Chondrocyte (in vitro differentiated cells): ENCODE measurements around the gene TTC3. TPM values are rescaled to one million over a fixed set of nuclear protein-coding genes. Genes with fewer than 3 reads are reported as not detected.

ENCODE experiments used
- DNase-seq: peaks from one replicate; pipeline ENCODE4 v3.0.0; 2021; ENCODE audit warnings: mixed read lengths, low spot score
- H3K27ac Mint-ChIP-seq: one replicate; pipeline ENCODE4 v1.8.0; 2021; ENCODE audit warnings: mild to moderate bottlenecking, moderate library complexity, mixed read lengths; ENCODE audit not compliant: unreplicated experiment
- H3K27me3 Mint-ChIP-seq: 2 replicates; pipeline ENCODE4 v1.8.0; 2021; ENCODE audit warnings: low read depth, mixed read lengths
- H3K36me3 Mint-ChIP-seq: 2 replicates; pipeline ENCODE4 v1.8.0; 2021; ENCODE audit warnings: low read depth, mixed read lengths
- H3K4me1 Mint-ChIP-seq: 2 replicates; pipeline ENCODE4 v1.8.0; 2021; ENCODE audit warnings: low read depth, mild to moderate bottlenecking, mixed read lengths
- H3K4me3 Mint-ChIP-seq: one replicate; pipeline ENCODE4 v1.8.0; 2021; ENCODE audit warnings: mild to moderate bottlenecking, moderate library complexity, mixed read lengths; ENCODE audit not compliant: unreplicated experiment
- H3K9me3 Mint-ChIP-seq: 2 replicates; pipeline ENCODE4 v1.8.0; 2021; ENCODE audit warnings: low read depth, mixed read lengths
- CTCF ChIP-seq: fragments of 200-600 bp; sonication (generic); IDR thresholded peaks from 2 replicates; pipeline ENCODE4 v1.5.0; 2021; ENCODE audit warnings: antibody characterized with exemption, mild to moderate bottlenecking, moderate library complexity
- total RNA-seq: library from RNA; stranded (reverse); gene quantifications from 3 replicates; pipeline ENCODE4 v1.2.1, GENCODE V29; 2021

The TTC3 gene
- total RNA-seq, 1 donor from 2014 or later, result 258 TPM

DNA sequence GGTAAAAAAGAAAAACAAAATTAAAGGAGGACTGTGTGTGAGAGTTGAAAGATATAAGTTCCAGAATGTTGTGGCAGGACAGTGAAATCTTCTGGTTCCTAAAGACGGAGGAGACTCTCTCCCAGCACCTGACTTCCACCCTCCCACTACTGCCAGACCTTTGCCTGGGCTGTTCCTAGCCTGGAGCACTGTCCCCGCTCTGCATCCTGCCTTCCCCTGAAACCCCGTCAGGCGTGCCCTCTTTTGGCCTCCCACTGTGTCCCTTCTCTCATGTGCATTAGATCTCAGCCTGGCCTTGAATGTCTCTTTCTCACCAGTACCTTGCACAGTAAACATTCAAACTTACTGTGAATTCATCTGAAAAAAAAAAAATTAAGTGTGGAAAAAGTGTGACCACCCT is 120.0 kb downstream of the TTC3 start:
- Mint-ChIP-seq H3K27me3 (no peaks in the 10 kb centered on the region), H3K4me3 (no peak overlapping the region), H3K27ac (no peak overlapping the region), H3K4me1 (peaks cover 10% of the 10 kb centered on the region), H3K36me3 (peaks cover 48% of the 10 kb centered on the region), H3K9me3 (no peaks in the 10 kb centered on the region)
- no peak for DNase-seq
- TF ChIP-seq CTCF, result no peak

DNA sequence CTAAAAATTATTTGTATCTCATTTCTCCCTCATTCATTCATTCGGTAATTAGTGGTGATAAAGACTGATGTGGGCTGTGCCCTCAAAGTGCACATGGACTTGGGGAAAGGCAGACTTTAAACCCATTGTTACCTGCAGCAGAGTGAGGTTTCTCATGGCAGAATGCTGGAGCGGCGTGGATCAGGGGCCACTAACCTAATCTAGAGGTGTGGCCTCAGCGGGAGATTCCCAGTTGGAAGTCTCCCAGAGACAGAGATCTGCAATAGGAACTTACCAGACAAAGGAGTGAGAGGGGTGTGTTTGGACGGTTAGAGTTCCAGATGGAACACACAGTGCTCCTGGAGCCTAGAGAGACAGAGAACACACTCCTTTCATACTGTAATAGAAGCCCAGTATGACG is 120.6 kb downstream of the TTC3 start:
- no peak for TF ChIP-seq CTCF
- H3K27ac Mint-ChIP-seq, result no peak overlapping the region
- H3K36me3 Mint-ChIP-seq, result peaks cover 49% of the 10 kb centered on the region

DNA sequence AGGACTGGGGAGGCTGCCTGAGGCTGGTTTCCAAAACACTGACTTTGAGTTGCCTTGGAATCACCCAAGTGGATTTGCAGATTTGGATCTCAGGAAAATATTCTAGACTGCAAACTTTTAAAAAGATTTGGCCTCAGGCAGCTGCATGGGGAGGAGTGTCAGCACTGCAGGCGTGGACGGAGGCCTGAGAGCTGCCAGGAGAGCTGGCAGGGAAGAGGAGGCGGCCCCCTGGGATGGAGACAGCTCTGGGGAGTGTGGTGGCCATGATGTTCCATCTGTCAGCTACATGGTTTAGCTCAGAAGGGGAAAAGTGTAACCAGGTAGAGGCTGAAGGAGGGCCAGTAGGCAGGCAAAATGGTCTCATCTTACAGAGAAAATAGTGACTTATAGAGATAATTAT is 122.0 kb downstream of the TTC3 start:
- Mint-ChIP-seq H3K27me3 (no peaks in the 10 kb centered on the region), H3K4me1 (peaks cover 26% of the 10 kb centered on the region), H3K9me3 (no peaks in the 10 kb centered on the region), H3K36me3 (peaks cover 46% of the 10 kb centered on the region), H3K27ac (peak overlapping the region; percentile 27), H3K4me3 (no peak overlapping the region)
- no peak for TF ChIP-seq CTCF
- no peak for DNase-seq

More for the DNA sequence above, 120.6 kb downstream of the TTC3 start:
- Mint-ChIP-seq H3K27me3 (no peaks in the 10 kb centered on the region), H3K4me1 (peaks cover 15% of the 10 kb centered on the region), H3K4me3 (no peak overlapping the region), H3K9me3 (no peaks in the 10 kb centered on the region)
- no peak for DNase-seq

- H3K4me3 Mint-ChIP-seq, result no peak overlapping the region
- no peaks in the 10 kb centered on the region for H3K27me3 Mint-ChIP-seq
- no peak overlapping the region for H3K27ac Mint-ChIP-seq
- peaks cover 46% of the 10 kb centered on the region for H3K36me3 Mint-ChIP-seq
- no peak for TF ChIP-seq CTCF
- H3K9me3 Mint-ChIP-seq, result no peaks in the 10 kb centered on the region
- DNase-seq, result no peak
- peaks cover 26% of the 10 kb centered on the region for H3K4me1 Mint-ChIP-seq
Observed at GRCh38 chr21:37195610-37196009, 122.6 kb downstream of the TTC3 start.

GRCh38 chr21:37196847-37197246 is 123.8 kb downstream of the TTC3 start:
- Mint-ChIP-seq H3K9me3 (no peaks in the 10 kb centered on the region), H3K27me3 (no peaks in the 10 kb centered on the region), H3K4me1 (peaks cover 26% of the 10 kb centered on the region), H3K27ac (no peak overlapping the region), H3K4me3 (no peak overlapping the region), H3K36me3 (peaks cover 49% of the 10 kb centered on the region)
- no peak for DNase-seq
- no peak for TF ChIP-seq CTCF
